Bronchial epithelial cell (primary cell): ENCODE results near the gene ZSCAN12. TPM values are rescaled to one million over a fixed set of nuclear protein-coding genes. Genes with fewer than 3 reads are reported as not detected.
"Not testable (repeated sequence)": the region's sequence is repeated elsewhere in the genome, so short reads cannot be mapped to it uniquely, and the experiment has no call there.

Source experiments
- DNase-seq: peaks from one replicate; pipeline ENCODE4 v3.0.0-alpha.2; 2010; ENCODE audit warnings: low read depth
- FAIRE-seq: peaks from 2 replicates; lab custom pipeline; 2011; peaks lifted over from hg19 to GRCh38; lab: Jason Lieb, UNC
- H3K27me3 ChIP-seq: 2 replicates; pipeline ENCODE4 v1.5.1; 2011; ENCODE audit warnings: low read length; ENCODE audit not compliant: control insufficient read depth, insufficient read depth
- H3K36me3 ChIP-seq: 2 replicates; pipeline ENCODE4 v1.5.1; 2011; ENCODE audit warnings: low read length; ENCODE audit not compliant: control insufficient read depth, insufficient read depth
- H3K4me3 ChIP-seq: 2 replicates; pipeline ENCODE4 v1.5.1; 2011; ENCODE audit warnings: mild to moderate bottlenecking, low read depth, low read length, control low read depth
- CTCF ChIP-seq: IDR thresholded peaks from 2 replicates; pipeline ENCODE4 v1.5.1; 2011; ENCODE audit warnings: mild to moderate bottlenecking, moderate library complexity, low read length, control low read depth, inconsistent platforms; ENCODE audit not compliant: insufficient read depth, severe bottlenecking
- total RNA-seq: library from RNA; depleted of rRNA; stranded (reverse); fragments of >200 nt; gene quantifications from 2 replicates; pipeline ENCODE4 v1.2.1, GENCODE V29; 2014

ZSCAN12 gene
- total RNA-seq, 1 donor from 2014 or later, result 6.8 TPM

- FAIRE-seq (no peak), DNase-seq (no peak)
- TF ChIP-seq CTCF, result no peak
- H3K27me3 ChIP-seq, result no peaks in the 10 kb centered on the region
- no peak overlapping the region for H3K4me3 ChIP-seq
- no peaks in the 10 kb centered on the region for H3K36me3 ChIP-seq
Measured at GRCh38 chr6:28371706-28372451, 27.7 kb downstream of the ZSCAN12 start.

GRCh38 chr6:28371280-28371679 lies 28.3 kb downstream of the ZSCAN12 start:
- no peak for FAIRE-seq

GRCh38 chr6:28370440-28370839 lies 29.1 kb downstream of the ZSCAN12 start:
- Histone ChIP-seq H3K36me3 (no peaks in the 10 kb centered on the region), H3K4me3 (no peak overlapping the region), H3K27me3 (no peaks in the 10 kb centered on the region)
- DNase-seq, result no peak
- TF ChIP-seq CTCF, result no peak
- peak; percentile 62 for FAIRE-seq

More at GRCh38 chr6:28371280-28371679, 28.3 kb downstream of the ZSCAN12 start:
- Histone ChIP-seq H3K27me3 (no peaks in the 10 kb centered on the region), H3K4me3 (no peak overlapping the region), H3K36me3 (no peaks in the 10 kb centered on the region)
- no peak for DNase-seq
- no peak for TF ChIP-seq CTCF

GRCh38 chr6:28369463-28369862 lies 30.1 kb downstream of the ZSCAN12 start:
- FAIRE-seq (no peak), DNase-seq (no peak)
- H3K27me3 ChIP-seq, result no peaks in the 10 kb centered on the region
- H3K4me3 ChIP-seq, result no peak overlapping the region
- no peaks in the 10 kb centered on the region for H3K36me3 ChIP-seq
- TF ChIP-seq CTCF, result no peak

GRCh38 chr6:28368522-28368921 lies 31.0 kb downstream of the ZSCAN12 start:
- Histone ChIP-seq H3K27me3 (no peaks in the 10 kb centered on the region), H3K4me3 (no peak overlapping the region), H3K36me3 (peaks cover 4% of the 10 kb centered on the region)
- FAIRE-seq, result no peak
- no peak for DNase-seq
- TF ChIP-seq CTCF, result no peak

- H3K36me3 ChIP-seq, H3K4me3 ChIP-seq, DNase-seq, H3K27me3 ChIP-seq: not testable (repeated sequence)
- FAIRE-seq, result peak; percentile 99
Measured at GRCh38 chr6:28365590-28365989, 34.0 kb downstream of the ZSCAN12 start.
